ENCODE results near the gene TAS1R2.

DNA sequence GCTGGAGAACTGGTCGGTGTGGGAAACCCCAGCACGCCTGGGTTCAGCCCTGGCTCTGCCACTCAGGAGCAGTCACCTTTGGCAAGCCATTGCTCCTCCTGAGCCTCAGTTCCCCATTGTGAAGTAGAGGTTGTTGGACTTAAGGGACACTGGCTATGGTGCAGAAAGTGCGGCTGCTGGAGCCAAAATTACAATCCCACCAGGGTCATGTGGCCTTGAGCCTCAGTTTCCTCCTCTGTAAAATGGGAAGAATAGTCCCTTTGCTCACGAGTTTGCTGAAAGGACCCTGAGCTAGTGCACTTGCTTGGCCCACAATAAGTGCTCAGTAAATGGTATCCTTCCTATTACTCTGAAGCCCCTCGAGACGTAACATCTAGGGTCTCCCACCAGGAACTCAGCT is 14.6 kb upstream of the TAS1R2 start:
- TF ChIP-seq POLR2A (IDR thresholded peaks at IDR 0.05): no peak
- TF ChIP-seq, protein P1, sequence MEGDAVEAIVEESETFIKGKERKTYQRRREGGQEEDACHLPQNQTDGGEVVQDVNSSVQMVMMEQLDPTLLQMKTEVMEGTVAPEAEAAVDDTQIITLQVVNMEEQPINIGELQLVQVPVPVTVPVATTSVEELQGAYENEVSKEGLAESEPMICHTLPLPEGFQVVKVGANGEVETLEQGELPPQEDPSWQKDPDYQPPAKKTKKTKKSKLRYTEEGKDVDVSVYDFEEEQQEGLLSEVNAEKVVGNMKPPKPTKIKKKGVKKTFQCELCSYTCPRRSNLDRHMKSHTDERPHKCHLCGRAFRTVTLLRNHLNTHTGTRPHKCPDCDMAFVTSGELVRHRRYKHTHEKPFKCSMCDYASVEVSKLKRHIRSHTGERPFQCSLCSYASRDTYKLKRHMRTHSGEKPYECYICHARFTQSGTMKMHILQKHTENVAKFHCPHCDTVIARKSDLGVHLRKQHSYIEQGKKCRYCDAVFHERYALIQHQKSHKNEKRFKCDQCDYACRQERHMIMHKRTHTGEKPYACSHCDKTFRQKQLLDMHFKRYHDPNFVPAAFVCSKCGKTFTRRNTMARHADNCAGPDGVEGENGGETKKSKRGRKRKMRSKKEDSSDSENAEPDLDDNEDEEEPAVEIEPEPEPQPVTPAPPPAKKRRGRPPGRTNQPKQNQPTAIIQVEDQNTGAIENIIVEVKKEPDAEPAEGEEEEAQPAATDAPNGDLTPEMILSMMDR (IDR thresholded peaks at IDR 0.05): no peak

Measured in prostate gland (tissue), 2 donors.